HG02970 (cell line): ENCODE measurements around the gene TBXAS1.
"Not testable (repeated sequence)": the region's sequence is repeated elsewhere in the genome, so short reads cannot be mapped to it uniquely, and the experiment has no call there.

Source experiments
- ATAC-seq: cut with Tn5 transposase; IDR thresholded peaks from one replicate; pipeline ENCODE4 v1.9.1; 2021; ENCODE audit warnings: mild to moderate bottlenecking, moderate library complexity, moderate number of reproducible peaks; ENCODE audit not compliant: unreplicated experiment, low FRiP score

TBXAS1 gene

DNA sequence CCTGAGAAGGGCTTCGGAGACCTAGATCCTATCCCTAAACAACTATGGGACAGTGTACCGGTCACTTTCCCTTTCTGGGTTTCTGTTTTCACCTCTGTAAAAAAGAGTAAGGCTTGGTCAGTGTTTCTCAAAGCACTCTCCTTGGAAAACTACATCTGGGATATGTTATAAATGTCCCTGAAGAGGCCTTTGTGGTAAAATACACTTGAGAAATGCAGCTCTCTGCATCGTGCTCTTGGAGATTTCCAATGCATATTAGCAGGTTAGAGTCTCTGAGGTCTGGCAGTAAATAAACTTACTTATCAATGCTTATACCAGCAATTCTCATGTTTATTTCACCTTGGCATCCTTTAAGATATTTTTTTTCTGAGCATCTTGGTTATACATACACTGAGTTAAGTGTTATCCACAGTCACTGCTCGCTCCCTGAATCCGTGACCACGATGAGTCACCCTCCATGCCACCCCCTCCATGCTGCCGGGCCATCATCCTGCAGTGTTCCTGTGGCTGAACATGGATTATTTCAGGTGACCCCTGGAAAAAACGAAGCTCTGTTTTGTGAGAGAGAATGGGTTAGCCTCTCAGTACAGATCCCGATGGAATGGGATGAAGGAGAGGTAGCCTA is 3.3 kb upstream of the TBXAS1 start:
- ATAC-seq, result no peak

DNA sequence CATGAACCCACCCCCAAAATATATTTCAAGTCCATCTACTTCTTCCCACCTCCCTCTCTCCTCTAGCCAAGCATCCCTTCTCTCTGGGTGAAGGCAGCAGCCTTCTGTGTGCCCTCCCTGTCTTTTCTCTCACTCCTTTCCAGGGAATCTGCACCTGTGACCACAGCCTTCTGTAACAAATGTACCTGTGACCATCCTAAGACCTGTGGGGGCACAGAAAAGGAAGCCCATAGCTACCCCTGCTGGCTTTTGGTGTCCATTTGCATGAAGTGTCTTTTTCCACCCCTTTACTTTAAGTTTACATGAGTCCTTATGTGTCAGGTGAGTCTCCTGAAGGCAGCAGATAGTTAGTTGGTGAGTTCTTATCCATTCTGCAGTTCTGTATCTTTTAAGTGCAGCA is 2.0 kb upstream of the TBXAS1 start:
- no peak for ATAC-seq

DNA sequence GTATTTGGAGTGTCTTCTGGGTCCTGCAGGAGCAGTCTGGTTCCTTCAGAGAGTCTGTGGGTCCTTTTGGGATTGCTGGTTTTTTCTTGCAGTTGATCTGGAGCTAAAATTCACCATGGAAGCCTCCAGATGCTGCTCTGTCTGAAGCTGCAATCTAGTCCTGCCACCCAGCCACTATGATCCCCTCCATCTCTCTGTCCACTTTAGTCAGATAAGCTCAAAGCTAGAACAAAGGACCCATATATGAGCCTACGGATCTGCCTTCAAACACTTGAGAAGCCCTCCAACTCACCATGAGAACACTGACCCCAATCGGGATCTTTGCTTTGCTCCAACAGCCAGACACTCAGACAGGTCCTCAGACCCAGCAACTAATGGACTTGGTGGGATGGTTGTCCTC is 618 bp upstream of the TBXAS1 start:
- ATAC-seq, result no peak

DNA sequence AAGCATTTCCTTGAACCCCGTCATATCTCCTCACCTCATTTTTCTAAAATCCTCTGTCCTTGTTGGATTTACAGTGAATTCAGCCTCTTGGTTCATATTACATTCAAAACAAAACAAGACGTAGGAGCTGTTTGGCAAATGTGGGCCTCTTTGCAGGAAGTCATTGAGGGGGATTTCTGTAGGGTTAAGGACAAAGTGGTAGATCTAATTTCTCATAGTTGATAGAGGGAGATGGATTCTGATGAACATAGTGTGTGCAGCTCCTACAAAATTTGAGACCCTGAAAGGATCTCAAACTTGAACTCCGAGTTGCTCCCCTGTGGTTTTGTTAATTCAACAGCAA is 682 bp downstream of the TBXAS1 start:
- no peak for ATAC-seq

DNA sequence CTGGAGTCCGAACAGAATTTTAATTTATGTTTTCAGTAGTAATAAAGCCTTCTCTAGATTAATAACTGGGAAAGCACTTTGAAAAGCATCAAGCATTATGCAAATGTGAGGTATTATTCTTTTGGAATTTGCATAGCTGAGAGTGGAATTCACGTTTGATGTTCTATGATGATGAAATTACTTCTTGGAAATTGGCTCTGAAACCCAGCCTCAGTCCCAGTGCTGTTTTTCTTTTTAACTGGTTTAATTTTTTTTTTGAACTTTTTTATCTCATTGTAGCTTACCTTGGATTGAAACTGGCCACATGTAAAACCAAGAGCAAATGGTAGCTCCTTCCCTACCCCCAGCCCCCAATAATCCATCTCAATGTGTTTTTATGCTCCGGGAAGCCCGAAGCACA is 1.2 kb downstream of the TBXAS1 start:
- no peak for ATAC-seq

DNA sequence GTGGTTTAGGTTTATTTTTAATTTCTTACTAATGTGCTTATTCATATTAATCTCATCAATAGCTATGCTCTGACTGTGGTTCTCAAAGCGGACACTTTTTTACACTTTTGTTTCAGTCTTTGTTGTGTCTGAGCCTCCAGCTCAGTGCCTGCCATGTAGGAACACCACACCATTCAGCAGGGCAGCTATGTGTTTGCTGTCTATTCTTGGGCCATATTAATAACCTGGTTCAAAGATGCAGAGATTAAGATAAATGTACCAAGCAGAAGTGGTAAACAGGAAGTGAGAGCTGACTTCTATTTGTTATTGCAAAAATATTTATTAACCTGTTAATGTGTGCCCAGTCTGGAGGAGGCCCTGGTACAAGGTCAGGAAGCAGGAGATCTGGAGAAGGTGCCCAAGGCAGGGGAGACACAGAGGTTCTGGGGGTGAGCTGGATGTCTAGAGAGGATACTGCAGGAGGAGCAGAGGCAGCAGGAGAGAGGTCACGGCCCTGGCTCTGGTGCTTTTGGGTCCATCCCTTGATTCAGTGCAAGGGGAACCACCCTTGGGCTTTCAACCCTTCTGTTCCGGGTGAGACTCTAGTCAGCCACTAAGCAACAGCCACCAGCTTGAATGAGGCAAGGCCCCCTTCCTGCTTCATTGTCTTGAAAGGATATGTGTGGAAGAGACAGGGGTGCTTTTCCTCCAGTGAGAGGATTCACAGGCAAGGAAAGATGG is 1.9 kb downstream of the TBXAS1 start:
- no peak for ATAC-seq

DNA sequence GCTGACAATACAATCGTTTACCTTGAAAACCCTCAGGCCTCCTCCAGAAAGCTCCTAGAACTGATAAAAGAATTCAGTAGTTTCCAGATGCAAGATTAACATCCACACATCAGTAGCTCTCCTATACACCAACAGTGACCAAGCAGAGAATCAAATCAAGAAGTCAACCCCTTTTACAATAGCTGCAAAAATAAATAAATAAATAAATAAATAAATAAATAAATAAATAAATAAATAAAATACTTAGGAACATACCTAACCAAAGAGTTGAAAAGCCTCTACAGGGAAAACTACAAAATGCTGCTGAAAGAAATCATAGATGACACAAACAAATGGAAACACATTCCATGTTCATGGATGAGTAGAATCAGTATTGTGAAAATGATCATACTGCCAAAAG is 6.8 kb downstream of the TBXAS1 start:
- not testable (repeated sequence) for ATAC-seq

DNA sequence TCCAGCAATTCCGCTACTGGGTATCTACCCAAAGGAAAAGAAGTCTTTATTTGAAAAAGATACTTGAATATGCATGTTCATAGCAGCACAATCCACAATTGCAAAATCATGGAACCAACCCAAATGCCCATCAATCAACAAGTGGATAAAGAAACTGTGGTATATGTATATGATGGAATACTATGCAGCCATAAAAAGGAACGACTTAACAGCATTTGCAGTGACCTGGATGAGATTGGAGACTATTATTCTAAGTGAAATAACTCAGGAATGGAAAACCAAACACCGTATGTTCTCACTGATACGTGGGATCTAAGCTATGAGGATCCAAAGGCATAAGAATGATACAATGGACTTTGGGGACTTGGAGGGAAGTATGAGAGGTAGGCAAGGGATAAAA is 8.2 kb downstream of the TBXAS1 start:
- ATAC-seq, result not testable (repeated sequence)

DNA sequence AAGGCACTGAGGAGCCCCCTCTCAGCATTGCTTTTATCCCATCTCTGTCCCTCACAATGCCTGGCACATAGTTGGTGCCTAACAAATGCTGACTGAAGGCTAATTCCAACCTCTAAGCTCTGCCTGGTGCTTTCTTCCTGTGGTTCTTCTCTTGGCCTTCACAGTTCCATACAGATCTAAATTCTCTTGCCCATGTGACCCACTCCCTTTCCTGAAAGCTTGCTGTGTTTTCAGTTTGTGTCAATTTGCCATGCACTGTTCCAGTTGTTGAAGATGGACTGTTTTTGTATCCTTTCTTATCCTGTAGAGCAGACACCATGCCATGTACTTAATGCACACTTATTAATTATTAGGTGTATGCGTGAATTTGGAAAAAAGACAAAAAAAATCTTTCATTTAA is 9.2 kb downstream of the TBXAS1 start:
- no peak for ATAC-seq

DNA sequence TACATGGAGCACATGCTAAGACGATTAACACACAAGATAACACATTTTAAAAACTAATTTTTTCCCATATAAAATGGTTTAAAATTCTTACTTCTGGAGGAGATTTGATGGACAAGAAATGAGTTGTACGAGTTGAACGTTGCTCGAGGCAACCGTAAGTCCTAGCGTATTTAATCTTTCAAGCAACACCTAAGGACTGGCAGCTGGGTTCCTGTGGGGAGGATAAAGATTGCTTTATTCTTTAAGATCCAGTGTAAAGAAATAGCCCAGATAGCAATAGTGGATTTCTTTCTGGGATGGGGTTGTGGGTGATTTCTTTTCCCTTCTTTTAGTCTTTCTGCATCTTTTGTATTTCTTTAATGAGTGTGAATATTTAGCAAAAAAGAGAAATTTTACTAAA is 9.8 kb downstream of the TBXAS1 start:
- ATAC-seq, result no peak

DNA sequence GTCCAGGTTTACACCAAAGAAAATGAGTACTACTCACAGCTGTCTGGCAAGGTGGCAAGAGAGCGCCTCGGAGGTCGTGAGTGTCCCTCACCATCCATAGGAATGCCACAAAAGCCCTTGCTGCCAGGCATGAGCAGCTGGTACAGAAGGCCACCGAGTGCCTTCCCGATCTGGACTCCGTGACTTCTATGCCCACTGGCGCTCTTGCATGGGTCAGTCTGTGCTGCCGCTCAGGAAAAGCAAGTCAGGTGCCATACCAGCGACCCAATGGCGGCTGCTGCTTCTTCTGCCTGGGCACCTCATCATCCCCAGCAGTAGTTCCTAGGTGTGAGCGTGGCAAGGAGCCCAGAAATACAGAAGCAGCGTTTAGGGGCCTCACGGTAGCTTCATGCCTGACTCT is 11.7 kb downstream of the TBXAS1 start:
- ATAC-seq, result no peak

DNA sequence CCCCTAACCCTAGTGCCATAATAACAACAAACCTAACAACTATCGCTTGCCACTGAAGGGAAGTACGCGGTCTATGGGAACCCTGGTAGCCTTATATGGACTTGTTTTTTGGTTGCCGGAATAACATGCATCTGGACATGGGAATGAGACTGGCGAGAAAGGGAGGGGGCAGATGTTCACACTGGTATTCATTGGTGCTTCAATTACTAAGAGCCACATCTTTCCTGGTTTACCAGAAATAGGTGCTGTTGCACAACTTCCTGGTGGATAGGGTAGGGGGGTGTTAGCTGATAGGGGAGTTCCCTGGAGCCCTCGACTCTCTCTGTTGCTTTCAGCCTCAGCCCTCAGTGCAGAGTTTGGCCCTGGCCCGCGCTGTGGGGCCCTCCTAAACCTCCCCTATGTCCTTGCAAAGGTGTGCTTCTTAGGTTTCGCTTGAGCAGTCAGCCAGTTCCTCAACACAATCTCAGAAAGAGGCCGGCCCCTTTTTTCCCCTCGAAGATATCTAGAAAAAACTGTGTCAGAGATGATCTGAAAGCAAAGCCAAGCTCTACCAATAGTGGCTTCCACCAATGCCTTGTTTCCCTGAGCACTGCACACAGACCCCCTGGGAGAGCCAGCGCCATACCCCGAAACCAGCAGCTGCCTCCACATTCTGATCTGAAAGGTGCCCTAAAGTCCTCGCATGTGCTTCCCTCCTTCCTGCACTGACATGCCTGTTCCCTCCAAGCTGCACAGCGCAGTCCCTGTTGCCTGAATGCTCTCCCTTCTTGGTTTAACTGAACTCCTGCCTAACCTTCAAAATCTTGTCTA is 13.5 kb downstream of the TBXAS1 start:
- no peak for ATAC-seq

DNA sequence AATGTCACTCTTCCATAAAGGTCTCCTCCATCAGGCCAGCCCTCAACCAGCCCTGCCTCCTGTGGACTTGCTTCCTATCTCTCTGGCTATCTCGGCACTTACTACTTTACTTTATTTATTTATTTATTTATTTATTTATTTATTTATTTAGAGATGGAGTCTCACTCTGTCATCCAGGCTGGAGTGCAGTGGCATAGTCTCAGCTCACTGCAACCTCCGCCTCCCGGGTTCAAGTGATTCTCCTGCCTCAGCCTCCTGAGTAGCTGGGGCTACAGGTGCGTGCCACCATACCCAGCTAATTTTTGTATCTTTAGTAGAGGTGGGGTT is 14.1 kb downstream of the TBXAS1 start:
- ATAC-seq, result not testable (repeated sequence)

DNA sequence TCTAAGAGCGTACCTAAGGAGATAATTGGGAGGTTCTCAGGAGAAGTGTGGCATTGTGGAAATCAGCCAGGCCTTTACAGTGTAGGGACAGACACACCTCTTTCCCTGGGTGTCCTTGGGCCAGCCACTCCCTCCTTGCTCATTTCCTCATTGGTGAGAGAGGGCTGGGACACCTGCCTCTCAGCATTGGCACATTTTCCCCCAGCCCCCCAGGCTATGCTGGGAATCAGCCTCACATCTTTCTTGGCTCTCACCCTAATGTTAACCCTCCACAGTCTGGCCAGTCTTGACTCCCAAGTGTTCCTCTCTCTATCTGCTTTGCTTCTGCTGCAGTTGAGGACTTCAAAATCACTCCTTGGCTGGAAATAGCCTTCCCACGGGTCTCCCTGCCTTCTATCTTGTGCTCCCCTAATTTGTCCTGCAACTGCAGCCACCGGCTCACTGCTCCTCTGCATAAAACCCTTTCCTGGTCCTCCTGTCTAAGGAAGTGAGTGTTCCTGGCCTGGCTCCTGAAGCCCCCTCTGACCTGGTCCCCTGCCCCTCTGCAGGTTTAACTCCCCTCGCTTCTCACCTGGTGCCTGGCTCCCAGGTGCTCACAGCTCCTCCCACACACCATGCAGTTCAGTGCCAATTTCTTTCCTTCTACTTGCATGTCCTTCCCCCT is 15.8 kb downstream of the TBXAS1 start:
- no peak for ATAC-seq

DNA sequence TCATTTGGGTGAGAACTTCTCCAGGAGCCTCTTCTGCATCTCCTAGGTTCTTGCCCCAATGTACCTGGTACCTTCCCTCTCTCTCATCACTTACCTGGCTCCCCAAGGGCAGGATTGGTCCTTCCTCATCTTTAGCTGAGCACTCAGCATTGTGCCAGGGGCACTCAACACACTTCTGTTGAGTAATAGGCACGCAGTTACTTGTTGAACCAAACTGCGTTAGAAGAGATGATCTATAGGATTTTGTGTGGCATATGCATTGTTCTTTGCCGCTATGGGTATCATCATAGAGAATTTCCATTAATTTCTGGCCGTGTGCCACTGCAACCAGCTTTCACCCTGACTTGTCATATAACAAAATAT is 16.4 kb downstream of the TBXAS1 start:
- ATAC-seq, result no peak

DNA sequence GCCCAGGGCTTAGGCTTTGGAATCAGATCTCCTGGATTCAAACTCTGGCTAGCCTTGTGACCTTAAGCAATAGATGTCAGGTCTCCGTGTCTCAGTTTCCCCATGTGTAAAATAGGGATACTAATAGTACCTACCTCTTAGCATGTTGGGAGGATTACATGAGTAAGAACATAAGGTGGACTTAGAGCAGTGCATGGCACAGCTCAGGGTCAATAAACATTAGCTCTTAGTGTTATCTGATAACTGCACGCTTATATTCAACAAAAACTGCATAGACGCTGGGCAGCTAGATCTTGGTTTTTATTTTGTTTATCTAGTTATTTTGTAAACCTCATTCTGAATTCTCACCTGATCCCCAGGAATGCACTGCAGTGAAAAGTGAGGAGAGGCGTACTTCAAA is 17.2 kb downstream of the TBXAS1 start:
- no peak for ATAC-seq

DNA sequence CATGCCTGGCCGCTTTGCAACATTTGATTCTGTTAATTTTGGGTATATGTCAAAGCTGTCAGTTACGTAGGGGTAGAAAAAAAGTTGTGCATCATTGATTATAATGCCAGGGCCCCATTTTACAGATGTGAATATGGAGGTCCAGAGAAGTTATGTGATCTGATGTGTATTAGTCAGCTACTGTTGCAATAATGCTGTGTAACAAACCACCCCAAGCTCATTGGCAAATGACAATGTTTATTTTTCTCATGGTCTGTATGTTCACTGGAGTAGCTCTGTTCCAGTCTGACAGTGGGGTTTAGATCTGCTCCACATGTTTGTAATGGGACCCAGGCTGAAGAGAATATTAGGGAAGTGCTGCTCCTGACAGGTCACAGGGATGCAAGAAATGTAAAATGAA is 19.2 kb downstream of the TBXAS1 start:
- no peak for ATAC-seq

DNA sequence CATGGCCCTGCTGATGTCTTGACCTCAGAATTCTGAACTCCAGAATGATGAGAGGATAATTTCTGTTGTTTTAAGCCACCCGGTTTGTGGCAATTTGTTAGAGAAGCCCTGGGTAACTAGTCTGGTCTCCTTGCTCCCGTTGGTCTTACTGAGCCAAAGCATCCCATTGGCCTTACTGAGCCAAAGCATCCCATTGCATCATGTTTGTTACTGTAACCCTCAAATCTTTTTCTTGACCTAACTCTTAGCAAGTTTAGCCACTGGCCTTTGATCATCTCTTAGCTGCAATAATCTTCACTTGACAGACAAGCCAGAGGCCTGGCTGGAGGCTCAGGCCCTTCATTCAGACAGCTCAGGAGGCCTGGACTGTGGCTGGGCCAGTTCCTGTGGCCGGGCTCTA is 21.8 kb downstream of the TBXAS1 start:
- ATAC-seq, result no peak

DNA sequence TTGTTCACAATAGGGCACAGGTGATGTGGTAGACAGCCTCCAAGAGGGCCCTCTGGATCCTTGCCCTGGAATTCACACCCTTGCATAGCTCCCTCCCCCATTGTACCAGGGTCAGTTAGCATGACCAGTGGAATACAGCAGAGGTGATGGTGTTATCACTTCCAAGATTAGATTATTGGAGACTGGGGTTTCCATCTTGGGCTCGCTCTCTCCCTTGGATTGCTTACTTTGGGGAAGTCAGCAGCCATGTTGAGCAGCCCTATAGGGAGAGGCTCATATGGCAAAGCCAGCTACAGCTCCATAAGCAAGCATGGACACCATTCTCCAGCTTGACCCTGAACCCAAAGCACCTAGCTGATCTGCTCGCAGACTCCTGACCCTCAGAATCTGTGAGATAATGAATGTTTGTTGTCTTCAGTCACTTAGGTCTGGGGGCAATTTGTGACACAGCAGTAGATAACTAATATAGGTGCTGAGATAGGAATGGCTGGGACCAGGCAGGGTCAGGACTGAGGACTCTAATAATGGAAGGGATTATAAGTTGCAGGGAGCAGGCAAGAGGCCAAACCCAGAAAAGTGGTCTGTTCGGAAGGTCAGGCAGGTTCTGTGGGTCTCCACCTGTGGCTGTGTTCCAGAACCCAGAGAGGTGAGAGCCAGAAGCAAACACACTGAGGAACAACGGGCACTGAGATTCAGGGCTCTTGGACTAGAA is 22.9 kb downstream of the TBXAS1 start:
- no peak for ATAC-seq

DNA sequence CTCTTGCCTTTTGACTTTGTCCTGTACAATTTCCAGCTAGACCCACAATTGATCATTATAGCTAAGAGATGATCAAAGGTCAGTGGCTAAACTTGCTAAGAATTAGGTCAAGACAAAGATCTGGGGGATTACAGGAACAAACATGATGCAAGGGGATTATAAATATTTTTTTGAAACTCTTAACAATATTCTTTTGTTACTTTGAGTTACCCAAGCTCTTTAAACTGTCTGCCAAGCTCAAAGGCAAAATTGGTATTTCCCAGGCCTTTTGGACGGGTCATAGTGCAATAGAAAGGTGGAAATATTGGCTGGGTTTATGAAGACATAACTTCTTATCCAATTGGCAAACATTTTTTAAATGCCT is 23.4 kb downstream of the TBXAS1 start:
- ATAC-seq, result no peak
